ENCODE data around the gene PLEKHF1.
"Not testable (repeated sequence)": the region's sequence is repeated elsewhere in the genome, so short reads cannot be mapped to it uniquely, and the experiment has no call there.

Gene PLEKHF1

GRCh38 chr19:29663861-29664752, 1.2 kb upstream of the PLEKHF1 start:
- DNase-seq (ENCODE audit: low read depth in 1 of 2, low spot score in 1 of 2) = no peak

- DNase-seq (ENCODE audit: low read depth in 1 of 2, low spot score in 1 of 2) = no peak
Measured at GRCh38 chr19:29664753-29665214, 477 bp upstream of the PLEKHF1 start.

- DNase-seq (ENCODE audit: low read depth in 1 of 2, low spot score in 1 of 2) = no peak
Measured at GRCh38 chr19:29665826-29666577, 741 bp downstream of the PLEKHF1 start.

- no peak for DNase-seq (ENCODE audit: low read depth in 1 of 2, low spot score in 1 of 2)
Measured at GRCh38 chr19:29666578-29667386, 1.5 kb downstream of the PLEKHF1 start.

- no peak for DNase-seq (ENCODE audit: low read depth in 1 of 2, low spot score in 1 of 2)
Measured at GRCh38 chr19:29667387-29667783, 2.1 kb downstream of the PLEKHF1 start.

GRCh38 chr19:29667901-29668341, 2.7 kb downstream of the PLEKHF1 start:
- DNase-seq (ENCODE audit: low read depth in 1 of 2, low spot score in 1 of 2) = peak in 1 of 2 donors; percentile 30

- no peak for DNase-seq (ENCODE audit: low read depth in 1 of 2, low spot score in 1 of 2)
Measured at GRCh38 chr19:29668746-29669609, 3.7 kb downstream of the PLEKHF1 start.

- no peak for DNase-seq (ENCODE audit: low read depth in 1 of 2, low spot score in 1 of 2)
Measured at GRCh38 chr19:29670255-29670654, 5.0 kb downstream of the PLEKHF1 start.

GRCh38 chr19:29671026-29671392, 5.7 kb downstream of the PLEKHF1 start:
- not testable (repeated sequence) for DNase-seq (ENCODE audit: low read depth in 1 of 2, low spot score in 1 of 2)

GRCh38 chr19:29671393-29672160, 6.3 kb downstream of the PLEKHF1 start:
- DNase-seq (ENCODE audit: low read depth in 1 of 2, low spot score in 1 of 2) = peak; percentile 72 to 77

- no peak for DNase-seq (ENCODE audit: low read depth in 1 of 2, low spot score in 1 of 2)
Measured at GRCh38 chr19:29672319-29672932, 7.2 kb downstream of the PLEKHF1 start.

- peak; percentile 63 to 78 for DNase-seq (ENCODE audit: low read depth in 1 of 2, low spot score in 1 of 2)
Measured at GRCh38 chr19:29672933-29673336, 7.7 kb downstream of the PLEKHF1 start.

- no peak for DNase-seq (ENCODE audit: low read depth in 1 of 2, low spot score in 1 of 2)
Measured at GRCh38 chr19:29673451-29674371, 8.4 kb downstream of the PLEKHF1 start.

GRCh38 chr19:29674374-29675119, 9.3 kb downstream of the PLEKHF1 start:
- no peak for DNase-seq (ENCODE audit: low read depth in 1 of 2, low spot score in 1 of 2)

- DNase-seq (ENCODE audit: low read depth in 1 of 2, low spot score in 1 of 2) = no peak
Measured at GRCh38 chr19:29675120-29675649, 9.9 kb downstream of the PLEKHF1 start.

- no peak for DNase-seq (ENCODE audit: low read depth in 1 of 2, low spot score in 1 of 2)
Measured at GRCh38 chr19:29675650-29676186, 10.5 kb downstream of the PLEKHF1 start.

GRCh38 chr19:29676586-29676985, 11.3 kb downstream of the PLEKHF1 start:
- no peak for DNase-seq (ENCODE audit: low read depth in 1 of 2, low spot score in 1 of 2)

Data from activated T-helper 1 cell treated with anti-CD3 and anti-CD28 coated beads, Interleukin-2, amount 50 U/mL, for 16 hours (primary cell).